OCI-LY7 (cell line): ENCODE data around the gene LRRN2. TPM values are rescaled to one million over a fixed set of nuclear protein-coding genes. Genes with fewer than 3 reads are reported as not detected.

Experiments
- BruUV-seq: library from RNA; stranded (reverse); fragments of 400-500 nt; replicated peaks from 2 replicates; lab custom pipeline; 2021; lab: Mats Ljungman, UMichigan
- CTCF ChIA-PET: fragments of 300-600 bp; sonication (Branson Sonifier 250); formaldehyde crosslinking; loops from one replicate; lab custom pipeline; 2022; ENCODE audit warnings: antibody characterized with exemption; ENCODE audit not compliant: unreplicated experiment; lab: Charles Lee
- POLR2A ChIA-PET: fragments of 300-600 bp; sonication (Branson Sonifier 250); formaldehyde crosslinking; loops from one replicate; lab custom pipeline; 2022; ENCODE audit warnings: antibody characterized with exemption; lab: Charles Lee
- DNase-seq: peaks from one replicate; pipeline ENCODE4 v3.0.0-alpha.2; 2015; ENCODE audit warnings: low spot score
- H2AFZ ChIP-seq: fragments of 200-600 bp; sonication (generic), shearing (Covaris generic); 2 replicates; pipeline ENCODE4 v1.6.1; 2014; ENCODE audit warnings: mild to moderate bottlenecking, antibody characterized with exemption, low read length, moderate library complexity
- H3K27ac ChIP-seq: fragments of 200-600 bp; sonication (generic); 2 replicates; pipeline ENCODE4 v1.5.1; 2014; ENCODE audit warnings: mixed run types, low read depth, mild to moderate bottlenecking, moderate library complexity, low read length, inconsistent platforms; ENCODE audit not compliant: poor library complexity, severe bottlenecking
- H3K36me3 ChIP-seq: fragments of 200-600 bp; sonication (generic); 2 replicates; pipeline ENCODE4 v1.6.1; 2014; ENCODE audit warnings: mild to moderate bottlenecking, antibody characterized with exemption, low read length, moderate library complexity, mixed read lengths; ENCODE audit not compliant: insufficient read depth
- H3K4me1 ChIP-seq: fragments of 200-600 bp; sonication (generic); 2 replicates; pipeline ENCODE4 v1.5.1; 2014; ENCODE audit warnings: mild to moderate bottlenecking, low read length; ENCODE audit not compliant: insufficient read depth, poor library complexity, severe bottlenecking
- H3K4me2 ChIP-seq: fragments of 200-600 bp; sonication (generic); 2 replicates; pipeline ENCODE4 v1.6.1; 2014; ENCODE audit warnings: mild to moderate bottlenecking, low read length
- H3K4me3 ChIP-seq: fragments of 200-600 bp; sonication (generic); 2 replicates; pipeline ENCODE4 v1.5.1; 2014; ENCODE audit warnings: mild to moderate bottlenecking, low read depth, low read length; ENCODE audit not compliant: poor library complexity, severe bottlenecking
- H3K79me2 ChIP-seq: fragments of 200-600 bp; sonication (generic); 2 replicates; pipeline ENCODE4 v1.6.1; 2016; ENCODE audit warnings: low read depth, mild to moderate bottlenecking, low read length, moderate library complexity, mixed read lengths; ENCODE audit not compliant: insufficient read depth
- H3K9me2 ChIP-seq: fragments of 200-600 bp; sonication (generic); 2 replicates; pipeline ENCODE4 v1.6.1; 2016; ENCODE audit warnings: mild to moderate bottlenecking, low read length, mixed read lengths; ENCODE audit not compliant: insufficient read depth
- H3K9me3 ChIP-seq: fragments of 200-600 bp; sonication (generic); 2 replicates; pipeline ENCODE4 v1.6.1; 2014; ENCODE audit warnings: mild to moderate bottlenecking, mixed run types, low read length, mixed read lengths
- H4K20me1 ChIP-seq: fragments of 200-600 bp; sonication (generic); 2 replicates; pipeline ENCODE4 v1.6.1; 2014; ENCODE audit warnings: mild to moderate bottlenecking, antibody characterized with exemption, low read length, moderate library complexity, mixed read lengths; ENCODE audit not compliant: insufficient read depth
- EZH2phosphoT487 ChIP-seq: fragments of 200-600 bp; sonication (generic); IDR thresholded peaks from 2 replicates; pipeline ENCODE4 v1.6.1; 2018; ENCODE audit warnings: low read depth, borderline replicate concordance, mild to moderate bottlenecking, mixed run types, antibody characterized with exemption, low read length, moderate library complexity, mixed read lengths
- intact Hi-C: fragments of 100-400 bp; cut with micrococcal nuclease; formaldehyde crosslinking; loops from one replicate; pipeline ENCODE4 v1.10.0; 2022; ENCODE audit not compliant: unreplicated experiment
- total RNA-seq, 2 experiments: library from RNA; depleted of rRNA in 1 of 2; stranded (reverse); fragments of >200 nt in 1 of 2; shearing (Covaris generic) in 1 of 2; gene quantifications; 2 replicates each; pipeline ENCODE4 v1.2.3, GENCODE V29; 2014 to 2022
- TF ChIP-seq, protein P1 (sequence below): fragments of 200-600 bp; sonication (generic); conservative IDR thresholded peaks from 2 replicates; pipeline ENCODE4 v1.5.1; 2014; ENCODE audit warnings: mild to moderate bottlenecking, antibody characterized with exemption, low read length, moderate library complexity, mixed read lengths

LRRN2 gene
- total RNA-seq, 2 experiments from 2014 or later: not detected

DNA sequence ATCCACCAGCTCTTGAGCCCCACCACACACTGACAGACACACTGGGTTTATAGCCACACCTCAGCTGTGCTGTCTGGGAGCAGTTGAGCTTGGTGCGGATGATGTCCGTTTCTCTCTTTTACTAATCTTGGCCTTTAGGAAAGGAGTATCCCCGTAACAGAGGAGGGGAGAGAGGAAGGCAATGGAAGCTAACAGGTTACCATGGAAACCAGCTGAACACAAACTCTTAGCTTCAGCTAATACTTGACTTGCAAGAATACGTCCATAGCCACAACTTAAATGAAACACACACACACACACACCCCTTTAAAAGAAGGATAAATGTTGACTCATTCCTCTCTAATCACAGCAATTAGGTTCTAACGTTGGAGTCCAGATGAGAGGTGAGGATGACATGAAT, 28.0 kb upstream of the LRRN2 start:
- Histone ChIP-seq H3K9me3 (no peaks in the 10 kb centered on the region), H3K36me3 (no peaks in the 10 kb centered on the region), H4K20me1 (no peaks in the 10 kb centered on the region), H3K27ac (no peak overlapping the region), H2AFZ (no peak overlapping the region; the same call in 1 of the 2 replicates), H3K79me2 (no peaks in the 10 kb centered on the region), H3K4me3 (peak overlapping the region; percentile 62), H3K4me2 (peak overlapping the region; percentile 79), H3K9me2 (no peaks in the 10 kb centered on the region), H3K4me1 (peaks cover 75% of the 10 kb centered on the region)
- POLR2A ChIA-PET: interaction anchor here (1.1 to 1.8 kb wide), 5 partner anchors 8 to 91 kb away, joined by 3 to 5 read pairs (median 3); no protein-coding TSS in a partner anchor
- intact Hi-C loops: loop anchor here (5.0 to 10.0 kb wide), 3 partner anchors 146 to 299 kb away; partner anchors contain the start of gene PPP1R15B
- CTCF ChIA-PET: interaction anchor here (1.5 kb wide), 1 partner anchor 93 kb away, joined by 6 read pairs; no protein-coding TSS in a partner anchor
- no peak for TF ChIP-seq EZH2phosphoT487
- TF ChIP-seq, protein P1, sequence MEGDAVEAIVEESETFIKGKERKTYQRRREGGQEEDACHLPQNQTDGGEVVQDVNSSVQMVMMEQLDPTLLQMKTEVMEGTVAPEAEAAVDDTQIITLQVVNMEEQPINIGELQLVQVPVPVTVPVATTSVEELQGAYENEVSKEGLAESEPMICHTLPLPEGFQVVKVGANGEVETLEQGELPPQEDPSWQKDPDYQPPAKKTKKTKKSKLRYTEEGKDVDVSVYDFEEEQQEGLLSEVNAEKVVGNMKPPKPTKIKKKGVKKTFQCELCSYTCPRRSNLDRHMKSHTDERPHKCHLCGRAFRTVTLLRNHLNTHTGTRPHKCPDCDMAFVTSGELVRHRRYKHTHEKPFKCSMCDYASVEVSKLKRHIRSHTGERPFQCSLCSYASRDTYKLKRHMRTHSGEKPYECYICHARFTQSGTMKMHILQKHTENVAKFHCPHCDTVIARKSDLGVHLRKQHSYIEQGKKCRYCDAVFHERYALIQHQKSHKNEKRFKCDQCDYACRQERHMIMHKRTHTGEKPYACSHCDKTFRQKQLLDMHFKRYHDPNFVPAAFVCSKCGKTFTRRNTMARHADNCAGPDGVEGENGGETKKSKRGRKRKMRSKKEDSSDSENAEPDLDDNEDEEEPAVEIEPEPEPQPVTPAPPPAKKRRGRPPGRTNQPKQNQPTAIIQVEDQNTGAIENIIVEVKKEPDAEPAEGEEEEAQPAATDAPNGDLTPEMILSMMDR: no peak
- DNase-seq: peak; percentile 24
- no TSS peak for BruUV-seq

- peak overlapping the region; percentile 79 for H3K4me2 ChIP-seq
- TF ChIP-seq EZH2phosphoT487: no peak
- TF ChIP-seq, protein P1: no peak
- CTCF ChIA-PET: interaction anchor here (1.5 kb wide), 1 partner anchor 94 kb away, joined by 6 read pairs; no protein-coding TSS in a partner anchor
Measured at GRCh38 chr1:204712708-204713430, 27.3 kb upstream of the LRRN2 start.

More at GRCh38 chr1:204712708-204713430, 27.3 kb upstream of the LRRN2 start:
- no TSS peak for BruUV-seq
- Histone ChIP-seq H3K79me2 (no peaks in the 10 kb centered on the region), H3K4me1 (peaks cover 75% of the 10 kb centered on the region), H4K20me1 (no peaks in the 10 kb centered on the region), H3K4me3 (peak overlapping the region; percentile 62), H3K36me3 (no peaks in the 10 kb centered on the region), H2AFZ (peak overlapping the region; percentile 19; the same call in 1 of the 2 replicates), H3K9me2 (no peaks in the 10 kb centered on the region), H3K9me3 (no peaks in the 10 kb centered on the region), H3K27ac (peak overlapping the region; percentile 1)
- no peak for DNase-seq
- POLR2A ChIA-PET: interaction anchor here (0.6 to 1.5 kb wide), 4 partner anchors 10 to 1986 kb away, joined by 3 to 5 read pairs (median 3); no protein-coding TSS in a partner anchor
- intact Hi-C loops: loop anchor here (5.0 to 10.0 kb wide), 3 partner anchors 146 to 298 kb away; partner anchors contain the start of gene PPP1R15B
